ENCODE results near the gene ICE2.
"Not testable (repeated sequence)": the region's sequence is repeated elsewhere in the genome, so short reads cannot be mapped to it uniquely, and the experiment has no call there.

GRCh38 chr15:60410350-60410749 is 68.6 kb downstream of the ICE2 start:
- TF ChIP-seq, protein P1, sequence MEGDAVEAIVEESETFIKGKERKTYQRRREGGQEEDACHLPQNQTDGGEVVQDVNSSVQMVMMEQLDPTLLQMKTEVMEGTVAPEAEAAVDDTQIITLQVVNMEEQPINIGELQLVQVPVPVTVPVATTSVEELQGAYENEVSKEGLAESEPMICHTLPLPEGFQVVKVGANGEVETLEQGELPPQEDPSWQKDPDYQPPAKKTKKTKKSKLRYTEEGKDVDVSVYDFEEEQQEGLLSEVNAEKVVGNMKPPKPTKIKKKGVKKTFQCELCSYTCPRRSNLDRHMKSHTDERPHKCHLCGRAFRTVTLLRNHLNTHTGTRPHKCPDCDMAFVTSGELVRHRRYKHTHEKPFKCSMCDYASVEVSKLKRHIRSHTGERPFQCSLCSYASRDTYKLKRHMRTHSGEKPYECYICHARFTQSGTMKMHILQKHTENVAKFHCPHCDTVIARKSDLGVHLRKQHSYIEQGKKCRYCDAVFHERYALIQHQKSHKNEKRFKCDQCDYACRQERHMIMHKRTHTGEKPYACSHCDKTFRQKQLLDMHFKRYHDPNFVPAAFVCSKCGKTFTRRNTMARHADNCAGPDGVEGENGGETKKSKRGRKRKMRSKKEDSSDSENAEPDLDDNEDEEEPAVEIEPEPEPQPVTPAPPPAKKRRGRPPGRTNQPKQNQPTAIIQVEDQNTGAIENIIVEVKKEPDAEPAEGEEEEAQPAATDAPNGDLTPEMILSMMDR (conservative IDR thresholded peaks at IDR 0.05 in 1 of 2, IDR thresholded peaks at IDR 0.05 in 1 of 2; ENCODE audit: extremely low read depth in 1 of 2, insufficient read depth in 1 of 2, low read depth in 1 of 2, low read length in 2 of 2) = not testable (repeated sequence)
- not testable (repeated sequence) for TF ChIP-seq EZH2 (IDR thresholded peaks at IDR 0.05; ENCODE audit: borderline replicate concordance, low read length)

Measured in mammary epithelial cell (primary cell).